B cell (primary cell): Measurements from ENCODE around the gene NOS3. TPM values are rescaled to one million over a fixed set of nuclear protein-coding genes. Genes with fewer than 3 reads are reported as not detected.

ENCODE experiments used
- ATAC-seq: fragments of 200-7000 bp; cut with Tn5 transposase; one replicate; pipeline ENCODE4 v1.10.0; 2021; ENCODE audit warnings: low read depth, mild to moderate bottlenecking, moderate number of reproducible peaks, moderate library complexity
- CTCF ChIA-PET: fragments of 350-600 bp; sonication (Branson Sonifier 250); formaldehyde crosslinking; loops from one replicate; lab custom pipeline; 2021; ENCODE audit warnings: antibody characterized with exemption, inconsistent platforms; lab: Charles Lee
- POLR2A ChIA-PET: fragments of 350-600 bp; sonication (Branson Sonifier 250); formaldehyde crosslinking; loops from one replicate; lab custom pipeline; 2021; ENCODE audit warnings: antibody characterized with exemption; lab: Charles Lee
- DNase-seq: peaks from one replicate; pipeline ENCODE4 v3.0.0; 2013
- H2AFZ ChIP-seq: 2 replicates; pipeline ENCODE4 v1.6.1; 2012; ENCODE audit warnings: mild to moderate bottlenecking, low read depth, low read length; ENCODE audit not compliant: insufficient read depth, poor library complexity, severe bottlenecking
- H3K27ac ChIP-seq, 2 donors: 1 replicate in 1 of 2; 2 replicates in 1 of 2; pipeline ENCODE4 v1.5.1; 2012 to 2013; ENCODE audit warnings: low read length in 2 of 2, mild to moderate bottlenecking in 2 of 2, moderate library complexity in 1 of 2
- H3K27me3 ChIP-seq, 4 experiments: fragments of 200-600 bp in 1 of 4; sonication (generic) in 1 of 4; replicated peaks in 1 of 4; 1 replicate in 2 of 4; 2 replicates in 2 of 4; pipeline versions ENCODE4 v1.6.1 to v1.7.0; 2013 to 2016; ENCODE audit warnings: low read length in 3 of 4, mild to moderate bottlenecking in 2 of 4, mixed read lengths in 1 of 4, moderate library complexity in 1 of 4; ENCODE audit not compliant: insufficient read depth in 4 of 4, control insufficient read depth in 3 of 4; ENCODE audit errors: control extremely low read depth in 1 of 4
- H3K36me3 ChIP-seq, 2 experiments: replicated peaks in 1 of 2; 1 replicate in 1 of 2; 2 replicates in 1 of 2; pipeline versions ENCODE4 v1.6.1 to v1.7.1; 2013; ENCODE audit warnings: low read length in 1 of 2; ENCODE audit not compliant: insufficient read depth in 2 of 2, control insufficient read depth in 1 of 2; ENCODE audit errors: control extremely low read depth in 1 of 2, extremely low read depth in 1 of 2
- H3K4me1 ChIP-seq, 2 donors: fragments of 200-600 bp in 1 of 2; sonication (generic) in 1 of 2; 1 replicate in 1 of 2; 2 replicates in 1 of 2; pipeline versions ENCODE4 v1.5.1 to v1.6.1; 2013 to 2017; ENCODE audit warnings: low read length in 2 of 2; ENCODE audit not compliant: control insufficient read depth in 2 of 2, insufficient read depth in 2 of 2
- H3K4me2 ChIP-seq: replicated peaks from 2 replicates; pipeline ENCODE3; 2012; ENCODE audit warnings: mild to moderate bottlenecking, low read depth, low read length; ENCODE audit not compliant: poor library complexity, severe bottlenecking
- H3K4me3 ChIP-seq, 5 experiments: fragments of 200-600 bp in 1 of 5; sonication (generic) in 1 of 5; 1 replicate in 3 of 5; 2 replicates in 2 of 5; pipeline versions ENCODE4 v1.5.1 to v1.7.0; 2011 to 2016; ENCODE audit warnings: low read length in 4 of 5, mild to moderate bottlenecking in 4 of 5, low read depth in 2 of 5, control low read depth in 1 of 5, moderate library complexity in 1 of 5; ENCODE audit not compliant: insufficient read depth in 1 of 5; ENCODE audit errors: control extremely low read depth in 1 of 5, extremely low read depth in 1 of 5
- H3K79me2 ChIP-seq: fragments of 200-600 bp; sonication (generic); one replicate; pipeline ENCODE4 v1.6.0; 2016; ENCODE audit warnings: low read length; ENCODE audit not compliant: control insufficient read depth, insufficient read depth
- H3K9ac ChIP-seq: fragments of 200-600 bp; sonication (generic); 2 replicates; pipeline ENCODE4 v1.6.1; 2017; ENCODE audit warnings: mild to moderate bottlenecking, low read length, moderate library complexity
- H3K9me3 ChIP-seq, 3 donors: one replicate each; pipeline versions ENCODE4 v1.6.1 to v1.7.1; 2013; ENCODE audit warnings: low read length in 2 of 3; ENCODE audit not compliant: control insufficient read depth in 2 of 3, insufficient read depth in 1 of 3; ENCODE audit errors: control extremely low read depth in 1 of 3
- H4K20me1 ChIP-seq: 2 replicates; pipeline ENCODE4 v1.6.0; 2012; ENCODE audit warnings: mild to moderate bottlenecking, low read length; ENCODE audit not compliant: insufficient read depth, control insufficient read depth, poor library complexity, severe bottlenecking
- H3K27ac Mint-ChIP-seq: one replicate; pipeline ENCODE4 v1.8.0; 2021; ENCODE audit warnings: mixed read lengths
- H3K27me3 Mint-ChIP-seq: one replicate; pipeline ENCODE4 v1.8.0; 2021; ENCODE audit warnings: mixed read lengths
- H3K4me1 Mint-ChIP-seq: one replicate; pipeline ENCODE4 v1.8.0; 2021; ENCODE audit warnings: mixed read lengths
- H3K4me3 Mint-ChIP-seq: one replicate; pipeline ENCODE4 v1.8.0; 2021; ENCODE audit warnings: mixed read lengths
- H3K9me3 Mint-ChIP-seq: one replicate; pipeline ENCODE4 v1.8.0; 2022; ENCODE audit warnings: mixed read lengths; ENCODE audit not compliant: insufficient read depth
- EZH2 ChIP-seq: IDR thresholded peaks from 2 replicates; pipeline ENCODE4 v1.6.1; 2012; ENCODE audit warnings: borderline replicate concordance, low read depth, mild to moderate bottlenecking, moderate library complexity, low read length; ENCODE audit not compliant: insufficient read depth, poor library complexity, severe bottlenecking
- WGBS: methylation state at CpG from one replicate; pipeline ENCODE4 v1.1.5; 2013; ENCODE audit warnings: missing lambda C conversion rate; ENCODE audit not compliant: insufficient coverage; 5-methylcytosine and 5-hydroxymethylcytosine counted together
- intact Hi-C: fragments of 100-400 bp; cut with micrococcal nuclease; formaldehyde crosslinking; loops from one replicate; pipeline ENCODE4 v1.10.0; 2022
- polyA plus RNA-seq: library from polyadenylated mRNA; depleted of rRNA; stranded (reverse); fragments of >200 nt; gene quantifications from 2 replicates; pipeline ENCODE4 v1.2.3, GENCODE V29; 2012
- total RNA-seq, 2 donors: library from RNA; stranded (reverse); fragments of 120-200 nt in 1 of 2; gene quantifications; 1 replicate in 1 of 2; 2 replicates in 1 of 2; pipeline versions ENCODE4 v1.2.3 to v1.2.4, GENCODE V29; 2013 to 2022
- TF ChIP-seq, protein P1 (sequence below): fragments of 200-600 bp; IDR thresholded peaks from one replicate; pipeline ENCODE4 v1.8.0; 2022; ENCODE audit warnings: antibody characterized with exemption, mild to moderate bottlenecking

NOS3 gene
- total and polyA plus RNA-seq, 2 donors (not counting 1 experiment from before 2014, with no cell fraction given), result 0.39 to 0.54 TPM

GRCh38 chr7:151056666-151057505 lies 66.1 kb downstream of the NOS3 start:
- H3K4me1 Mint-ChIP-seq, result peaks cover 40% of the 10 kb centered on the region
- peak overlapping the region; percentile 96 for H3K4me3 Mint-ChIP-seq
- peaks cover 0 to 5% (median under 1%) of the 10 kb centered on the region in 4 experiments for H3K27me3 ChIP-seq
- DNase-seq (no peak), ATAC-seq (no peak)
- peaks cover 26 to 40% of the 10 kb centered on the region in 2 donors for H3K4me1 ChIP-seq
- no peaks in the 10 kb centered on the region for H3K9me3 Mint-ChIP-seq
- H3K9ac ChIP-seq, result peak overlapping the region; percentile 89
- H3K4me2 ChIP-seq, result peak overlapping the region; percentile 100
- TF ChIP-seq, protein P1, sequence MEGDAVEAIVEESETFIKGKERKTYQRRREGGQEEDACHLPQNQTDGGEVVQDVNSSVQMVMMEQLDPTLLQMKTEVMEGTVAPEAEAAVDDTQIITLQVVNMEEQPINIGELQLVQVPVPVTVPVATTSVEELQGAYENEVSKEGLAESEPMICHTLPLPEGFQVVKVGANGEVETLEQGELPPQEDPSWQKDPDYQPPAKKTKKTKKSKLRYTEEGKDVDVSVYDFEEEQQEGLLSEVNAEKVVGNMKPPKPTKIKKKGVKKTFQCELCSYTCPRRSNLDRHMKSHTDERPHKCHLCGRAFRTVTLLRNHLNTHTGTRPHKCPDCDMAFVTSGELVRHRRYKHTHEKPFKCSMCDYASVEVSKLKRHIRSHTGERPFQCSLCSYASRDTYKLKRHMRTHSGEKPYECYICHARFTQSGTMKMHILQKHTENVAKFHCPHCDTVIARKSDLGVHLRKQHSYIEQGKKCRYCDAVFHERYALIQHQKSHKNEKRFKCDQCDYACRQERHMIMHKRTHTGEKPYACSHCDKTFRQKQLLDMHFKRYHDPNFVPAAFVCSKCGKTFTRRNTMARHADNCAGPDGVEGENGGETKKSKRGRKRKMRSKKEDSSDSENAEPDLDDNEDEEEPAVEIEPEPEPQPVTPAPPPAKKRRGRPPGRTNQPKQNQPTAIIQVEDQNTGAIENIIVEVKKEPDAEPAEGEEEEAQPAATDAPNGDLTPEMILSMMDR, result no peak
- TF ChIP-seq EZH2, result no peak
- H4K20me1 ChIP-seq, result peaks cover 21% of the 10 kb centered on the region
- ChIA-PET POLR2A (no interaction called here), CTCF (interaction anchor here (1.6 kb wide), 1 partner anchor 38 kb away, joined by 4 read pairs; no protein-coding TSS in a partner anchor)
- no peaks in the 10 kb centered on the region for H3K9me3 ChIP-seq
- peak overlapping the region; percentile 72 to 91 (median 85) for H3K4me3 ChIP-seq
- H3K27ac ChIP-seq, result no peak overlapping the region
- peaks cover 30% of the 10 kb centered on the region for H3K79me2 ChIP-seq
- no peaks in the 10 kb centered on the region for H3K36me3 ChIP-seq
- intact Hi-C loops, result loop anchor here (1.0 to 5.0 kb wide), 2 partner anchors 45 to 170 kb away; partner anchors contain the start of gene ABCF2
- H3K27me3 Mint-ChIP-seq, result peaks cover 6% of the 10 kb centered on the region
- WGBS, result 67% methylated on average over 23 of the region's 29 CpGs
- H2AFZ ChIP-seq, result peak overlapping the region; percentile 98
- peak overlapping the region; percentile 68 for H3K27ac Mint-ChIP-seq
